NCI-H146 (cell line): ENCODE measurements around the gene MLEC.

Experiments used
- DNase-seq: peaks from one replicate; lab custom pipeline; 2025; lab: John Stamatoyannopoulos, UW

Gene MLEC, protein sequence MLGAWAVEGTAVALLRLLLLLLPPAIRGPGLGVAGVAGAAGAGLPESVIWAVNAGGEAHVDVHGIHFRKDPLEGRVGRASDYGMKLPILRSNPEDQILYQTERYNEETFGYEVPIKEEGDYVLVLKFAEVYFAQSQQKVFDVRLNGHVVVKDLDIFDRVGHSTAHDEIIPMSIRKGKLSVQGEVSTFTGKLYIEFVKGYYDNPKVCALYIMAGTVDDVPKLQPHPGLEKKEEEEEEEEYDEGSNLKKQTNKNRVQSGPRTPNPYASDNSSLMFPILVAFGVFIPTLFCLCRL

DNA sequence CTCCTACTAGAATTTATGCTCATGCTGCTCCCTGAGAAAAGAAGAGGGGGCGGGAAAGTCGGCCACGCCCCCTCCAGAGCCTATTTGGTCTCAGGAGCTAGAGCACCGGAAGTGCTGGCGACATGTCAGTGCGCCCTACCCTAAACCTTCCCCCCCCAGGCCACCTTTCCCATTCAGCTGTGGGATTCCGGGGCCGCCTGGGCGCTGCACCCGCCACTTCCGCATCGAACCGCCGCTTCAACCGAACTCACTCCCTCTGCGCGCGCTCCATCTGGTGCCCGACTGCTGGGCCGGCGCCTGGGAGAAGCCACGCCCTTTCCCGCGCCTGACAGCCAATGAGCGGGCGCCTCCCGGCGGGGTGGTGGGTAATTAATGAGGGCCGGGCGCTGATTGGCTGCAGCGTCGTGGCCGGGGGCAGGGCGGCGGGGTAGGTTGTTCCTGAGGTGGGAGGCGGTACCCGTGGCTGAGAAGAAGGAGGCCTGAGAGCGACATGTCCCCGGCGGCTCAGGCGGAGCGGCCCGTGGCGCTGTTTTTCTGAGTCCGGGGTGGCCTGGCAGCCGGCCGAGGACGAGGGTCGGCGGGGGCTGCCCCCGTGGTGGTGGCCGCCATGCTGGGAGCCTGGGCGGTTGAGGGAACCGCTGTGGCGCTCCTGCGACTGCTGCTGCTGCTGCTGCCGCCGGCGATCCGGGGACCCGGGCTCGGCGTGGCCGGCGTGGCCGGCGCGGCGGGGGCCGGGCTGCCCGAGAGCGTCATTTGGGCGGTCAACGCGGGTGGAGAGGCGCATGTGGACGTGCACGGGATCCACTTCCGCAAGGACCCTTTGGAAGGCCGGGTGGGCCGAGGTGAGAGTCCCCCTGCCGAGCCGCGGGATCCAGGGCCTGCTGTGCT is at the start of gene MLEC:
MLEC (plus strand) TSS at position 460 of the 888 bp plus-strand sequence; CDS start at position 608, 148 bp downstream.
- DNase-seq: peak; percentile 98

GRCh38 chr12:120639771-120640721 is 46.9 kb upstream of the MLEC start, which contains the start of gene CABP1:
Gene CABP1 (plus strand): TSS chr12:120640626. CDS start chr12:120640686, 60 bp downstream.
- DNase-seq: peak; percentile 59

DNA sequence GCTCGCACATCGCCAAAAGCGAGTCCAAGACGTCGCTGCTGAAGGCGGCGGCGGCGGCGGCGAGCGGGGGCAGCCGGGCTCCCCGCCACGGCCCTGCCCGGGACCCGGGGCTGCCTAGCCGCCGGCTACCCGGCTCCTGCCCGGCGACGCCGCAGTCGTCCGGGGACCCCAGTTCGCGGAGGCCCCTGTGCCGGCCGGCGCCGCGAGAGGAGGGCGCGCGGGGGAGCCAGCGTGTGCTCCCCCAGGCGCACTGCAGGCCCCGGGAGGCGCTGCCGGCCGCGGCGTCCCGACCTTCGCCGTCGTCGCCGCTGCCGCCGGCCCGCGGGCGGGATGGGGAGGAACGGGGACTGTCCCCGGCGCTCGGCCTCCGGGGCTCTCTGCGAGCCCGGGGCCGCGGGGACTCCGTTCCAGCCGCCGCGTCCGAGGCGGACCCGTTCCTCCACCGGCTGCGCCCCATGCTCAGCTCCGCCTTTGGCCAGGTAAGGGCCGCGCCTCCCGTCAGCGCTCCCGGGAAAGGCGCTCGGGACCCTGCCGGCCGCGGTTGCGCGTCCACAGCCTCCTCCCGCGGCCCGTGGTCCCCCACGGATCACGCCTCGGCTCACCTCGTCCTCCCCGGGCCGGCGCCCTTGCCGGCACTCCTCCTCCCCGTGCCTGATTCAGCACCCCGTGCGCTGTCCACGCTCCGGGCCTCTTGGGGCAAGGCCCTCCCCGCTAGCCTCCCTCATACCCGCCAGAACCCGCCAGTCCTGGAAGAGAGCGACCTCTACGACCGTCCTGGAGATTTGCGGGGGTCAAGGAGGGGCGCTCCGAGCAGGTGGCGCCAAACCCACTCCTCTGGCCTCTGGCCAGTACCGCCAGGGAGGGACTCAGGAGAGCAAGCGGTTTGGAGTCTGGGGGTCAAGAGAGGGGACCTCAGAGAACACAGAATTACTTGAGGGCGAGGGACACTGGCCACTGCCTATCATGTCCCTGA is 45.8 kb upstream of the MLEC start:
- peak; percentile 46 for DNase-seq

GRCh38 chr12:120642121-120642520 is 44.8 kb upstream of the MLEC start:
- no peak for DNase-seq

GRCh38 chr12:120642826-120643225 is 44.1 kb upstream of the MLEC start:
- no peak for DNase-seq

DNA sequence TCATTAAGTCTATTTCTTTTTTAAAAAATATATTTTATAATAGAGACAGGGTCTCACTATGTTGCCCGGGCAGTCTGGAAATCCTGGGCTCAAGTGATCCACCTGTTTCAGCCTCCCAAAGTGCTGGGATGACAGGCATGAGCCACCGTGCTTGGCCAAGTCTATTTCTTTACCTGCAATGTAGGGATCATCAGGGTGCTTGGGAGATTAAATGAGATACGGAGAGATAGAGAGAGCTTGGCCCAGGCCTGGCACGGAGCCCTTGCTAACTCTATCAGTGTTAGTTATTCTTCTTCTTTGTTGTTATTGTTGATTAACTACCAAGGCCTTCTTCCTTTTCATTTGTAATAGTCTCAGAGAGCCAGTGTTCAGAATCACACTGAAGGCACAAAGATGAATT is 43.4 kb upstream of the MLEC start:
- DNase-seq: no peak

GRCh38 chr12:120646044-120646443 is 40.9 kb upstream of the MLEC start:
- DNase-seq: no peak

- no peak for DNase-seq
These were observed 39.6 kb upstream of the MLEC start for GRCh38 chr12:120647375-120647755.

GRCh38 chr12:120649442-120650232 is 37.3 kb upstream of the MLEC start:
- peak; percentile 28 for DNase-seq

DNA sequence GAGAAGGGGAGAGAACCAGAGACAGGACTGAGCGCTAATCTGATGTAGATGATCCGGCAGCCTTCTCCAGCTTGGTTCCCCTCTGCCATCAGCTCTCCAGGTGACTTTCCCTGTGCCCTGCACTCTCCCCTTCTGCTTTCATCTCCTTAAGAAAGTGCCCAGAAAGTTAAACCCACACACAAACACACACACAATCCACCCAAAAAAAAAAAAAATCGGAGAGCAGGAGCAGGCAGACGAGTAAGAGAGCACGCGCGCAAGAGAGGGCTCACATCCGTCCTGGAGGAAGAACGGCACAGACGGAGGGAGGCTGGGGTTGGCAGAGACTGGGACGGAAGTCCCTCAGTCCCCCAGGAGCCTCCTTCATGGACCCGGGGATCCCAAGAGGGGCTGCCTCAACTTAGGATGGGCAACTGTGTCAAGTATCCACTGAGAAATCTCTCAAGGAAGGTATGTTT is 36.7 kb upstream of the MLEC start:
- no peak for DNase-seq

- no peak for DNase-seq
These were observed 35.1 kb upstream of the MLEC start for GRCh38 chr12:120651821-120652220.

DNA sequence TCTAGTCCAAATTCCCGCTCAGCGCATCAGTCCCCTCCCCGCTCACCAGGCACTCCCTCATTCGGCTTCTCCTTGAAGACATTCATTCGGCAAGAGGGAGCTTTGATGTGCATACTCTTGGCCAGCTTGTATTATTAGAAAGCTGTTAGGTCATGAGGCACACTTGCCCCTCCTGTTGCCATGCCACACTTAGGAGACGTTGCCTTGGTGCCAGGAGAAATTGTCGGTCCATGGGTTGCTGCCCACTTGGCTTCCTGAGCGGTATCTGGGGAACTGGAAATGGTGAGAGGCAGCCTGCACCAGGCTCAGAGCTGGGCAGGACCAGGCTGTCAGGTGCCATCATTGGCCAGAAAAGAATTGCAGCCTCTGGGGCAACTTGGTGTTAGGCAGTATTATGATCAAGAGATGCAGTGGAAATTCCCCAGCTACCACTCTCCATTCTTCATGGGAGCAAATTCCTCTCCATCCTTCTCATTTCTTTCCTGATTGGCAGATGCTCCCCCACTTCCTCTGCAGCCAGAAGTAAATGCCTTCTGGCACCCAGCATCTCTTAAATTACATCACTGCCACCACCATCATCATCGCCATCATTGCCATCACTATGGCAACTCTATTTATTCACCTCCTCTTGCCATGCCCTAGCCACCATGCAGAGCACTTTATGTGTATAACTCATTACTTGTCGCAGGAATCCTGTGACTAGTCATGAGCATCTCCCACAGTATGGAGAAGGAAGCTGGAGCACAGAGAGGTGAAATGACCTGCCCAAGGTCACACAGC is 34.1 kb upstream of the MLEC start:
- DNase-seq: no peak

- no peak for DNase-seq
These were observed 33.3 kb upstream of the MLEC start for GRCh38 chr12:120653611-120654010.

GRCh38 chr12:120654656-120655055 is 32.3 kb upstream of the MLEC start:
- DNase-seq: no peak

- no peak for DNase-seq
These were observed 30.9 kb upstream of the MLEC start for GRCh38 chr12:120656008-120656407.

- DNase-seq: no peak
These were observed 28.4 kb upstream of the MLEC start for GRCh38 chr12:120658286-120659150.

DNA sequence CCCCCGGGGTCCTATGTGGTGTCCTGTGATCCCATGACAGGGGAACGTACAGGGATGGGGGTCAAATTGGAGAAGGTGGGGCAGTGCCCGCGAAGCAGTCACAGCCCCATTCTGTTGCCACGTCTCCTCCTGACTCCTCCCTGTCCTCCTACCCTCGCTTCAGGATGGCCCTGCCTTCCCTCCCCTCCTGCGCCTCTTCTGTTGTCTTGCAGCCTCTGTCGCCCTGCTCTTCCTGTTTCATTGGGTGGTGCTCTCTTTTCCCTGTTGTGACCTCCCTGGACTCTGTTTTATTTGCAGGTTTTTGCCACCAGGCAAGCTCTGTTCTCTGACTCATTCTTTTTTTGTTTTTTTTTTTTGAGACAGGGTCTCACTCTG is 27.8 kb upstream of the MLEC start:
- DNase-seq: no peak

GRCh38 chr12:120661432-120661831 is 25.5 kb upstream of the MLEC start:
- no peak for DNase-seq
